Karpas-422 (cell line): ENCODE results near the gene NID1. TPM values are rescaled to one million over a fixed set of nuclear protein-coding genes. Genes with fewer than 3 reads are reported as not detected.

ENCODE experiments used
- DNase-seq: peaks from one replicate; pipeline ENCODE4 v3.0.0-alpha.2; 2015
- H2AFZ ChIP-seq: fragments of 200-600 bp; sonication (generic); 2 replicates; pipeline ENCODE4 v1.6.1; 2014; ENCODE audit warnings: antibody characterized with exemption, low read length, mixed read lengths
- H3K27ac ChIP-seq: fragments of 200-600 bp; sonication (generic); 2 replicates; pipeline ENCODE4 v1.5.1; 2014; ENCODE audit warnings: mild to moderate bottlenecking, low read length, moderate library complexity
- H3K27me3 ChIP-seq: fragments of 200-600 bp; sonication (generic); 2 replicates; pipeline ENCODE4 v1.6.1; 2014; ENCODE audit warnings: low read length, mixed read lengths
- H3K36me3 ChIP-seq: fragments of 200-600 bp; sonication (generic); 2 replicates; pipeline ENCODE4 v1.6.1; 2014; ENCODE audit warnings: low read length, mixed read lengths; ENCODE audit not compliant: insufficient read depth
- H3K4me1 ChIP-seq: fragments of 200-600 bp; sonication (generic); 2 replicates; pipeline ENCODE4 v1.6.1; 2014; ENCODE audit warnings: mild to moderate bottlenecking, low read length, mixed read lengths
- H3K4me2 ChIP-seq: fragments of 200-600 bp; sonication (generic); 2 replicates; pipeline ENCODE4 v1.6.1; 2014; ENCODE audit warnings: low read length, low read depth, mild to moderate bottlenecking; ENCODE audit not compliant: poor library complexity, severe bottlenecking
- H3K4me3 ChIP-seq: fragments of 200-600 bp; sonication (generic); 2 replicates; pipeline ENCODE4 v1.5.1; 2014; ENCODE audit warnings: mild to moderate bottlenecking, antibody characterized with exemption, low read length, mixed read lengths
- H3K79me2 ChIP-seq: fragments of 200-600 bp; sonication (generic); 2 replicates; pipeline ENCODE4 v1.6.1; 2014; ENCODE audit warnings: mild to moderate bottlenecking, low read length, mixed read lengths
- H3K9ac ChIP-seq: fragments of 200-600 bp; sonication (generic); 2 replicates; pipeline ENCODE4 v1.6.0; 2014; ENCODE audit warnings: low read length
- H3K9me2 ChIP-seq: fragments of 200-600 bp; sonication (generic), shearing (Covaris generic); replicated peaks from 2 replicates; pipeline ENCODE4 v1.6.0; 2014; ENCODE audit warnings: mild to moderate bottlenecking, low read length, moderate library complexity; ENCODE audit not compliant: insufficient read depth
- H3K9me3 ChIP-seq: fragments of 300-700, 200-600 bp; sonication (generic); 2 replicates; pipeline ENCODE4 v1.6.1; 2014; ENCODE audit warnings: low read length, mixed read lengths
- H4K20me1 ChIP-seq: fragments of 200-600 bp; sonication (generic); 2 replicates; pipeline ENCODE4 v1.6.1; 2014; ENCODE audit warnings: mild to moderate bottlenecking, antibody characterized with exemption, low read length, low read depth; ENCODE audit not compliant: insufficient read depth
- total RNA-seq: library from RNA; depleted of rRNA; stranded (reverse); fragments of >200 nt; shearing (Covaris generic); gene quantifications from 2 replicates; pipeline ENCODE4 v1.2.3, GENCODE V29; 2014; ENCODE audit warnings: low replicate concordance

The NID1 gene
- total RNA-seq, 1 experiment from 2014 or later, result not detected

DNA sequence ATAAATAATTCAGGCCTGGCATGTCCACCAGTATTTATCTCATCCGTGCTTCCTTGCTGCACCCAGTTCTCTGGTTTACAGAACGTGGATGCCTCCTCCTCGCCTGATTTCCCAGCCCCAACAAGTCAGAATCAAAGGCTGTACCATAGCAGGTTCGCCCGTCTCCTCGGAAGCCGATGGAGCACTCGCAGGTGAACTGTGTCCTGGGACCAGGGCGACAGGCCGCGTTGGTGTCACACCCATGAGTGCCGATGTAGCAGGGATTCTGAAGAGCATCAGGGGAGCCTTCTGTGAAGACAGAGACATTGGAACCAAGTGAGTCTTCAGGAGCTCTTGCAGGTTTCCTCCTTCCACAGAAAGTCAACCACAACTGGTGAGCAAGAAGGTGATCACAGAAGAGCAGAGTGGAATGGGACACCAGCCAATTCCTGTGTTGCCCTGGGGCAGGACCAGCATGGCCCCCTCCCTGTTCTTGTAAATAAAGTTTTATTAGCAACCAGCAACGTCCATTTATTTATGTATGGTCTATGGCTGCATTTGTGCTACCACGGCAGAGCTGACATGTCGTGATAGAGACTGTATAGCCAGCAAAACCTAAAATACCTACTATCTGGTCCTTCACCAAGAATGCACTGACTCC lies 40.8 kb downstream of the NID1 start:
- H3K9ac ChIP-seq, result no peak overlapping the region
- H3K4me3 ChIP-seq, result no peak overlapping the region
- no peaks in the 10 kb centered on the region for H3K9me2 ChIP-seq
- H3K36me3 ChIP-seq, result no peaks in the 10 kb centered on the region
- H3K9me3 ChIP-seq, result no peaks in the 10 kb centered on the region
- H3K79me2 ChIP-seq, result no peaks in the 10 kb centered on the region
- H3K27me3 ChIP-seq, result no peaks in the 10 kb centered on the region
- H2AFZ ChIP-seq, result no peak overlapping the region
- no peaks in the 10 kb centered on the region for H3K4me1 ChIP-seq
- H3K4me2 ChIP-seq, result no peak overlapping the region
- DNase-seq, result no peak
- no peak overlapping the region for H3K27ac ChIP-seq
- no peaks in the 10 kb centered on the region for H4K20me1 ChIP-seq

DNA sequence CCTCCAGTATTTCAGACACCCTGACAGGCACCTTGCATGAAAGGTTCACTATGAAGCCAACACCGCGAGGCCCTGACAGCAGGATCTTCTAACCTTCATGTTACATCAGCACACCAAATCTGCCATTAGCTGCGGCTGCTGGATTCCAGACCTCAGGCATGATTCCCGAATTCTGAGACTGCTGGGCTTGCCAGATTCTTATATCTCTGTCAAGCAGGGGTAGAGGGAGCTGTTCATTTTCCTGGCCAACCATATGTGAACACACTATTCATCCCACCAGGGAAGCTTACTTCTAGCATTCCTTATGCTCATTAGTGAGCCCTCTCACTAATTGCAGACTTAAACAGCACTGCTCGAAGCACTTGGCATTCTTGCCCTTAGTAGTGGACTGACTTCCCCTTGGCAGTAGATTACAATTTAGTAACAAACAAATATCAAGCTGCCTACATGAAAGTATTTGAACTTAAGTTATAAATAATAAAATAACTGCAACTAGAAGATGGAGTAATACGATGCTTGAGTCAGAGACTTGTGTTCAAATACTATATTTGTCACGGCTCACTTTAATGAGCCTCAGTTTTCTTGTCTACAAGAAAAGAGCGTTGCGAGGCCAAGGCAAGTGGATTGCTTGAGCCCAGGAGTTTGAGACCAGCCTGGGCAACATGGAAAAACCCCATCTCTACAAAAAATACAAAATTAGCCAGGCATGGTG lies 43.3 kb downstream of the NID1 start:
- H2AFZ ChIP-seq, result no peak overlapping the region
- no peaks in the 10 kb centered on the region for H4K20me1 ChIP-seq
- no peaks in the 10 kb centered on the region for H3K36me3 ChIP-seq
- H3K4me1 ChIP-seq, result no peaks in the 10 kb centered on the region
- H3K9me3 ChIP-seq, result no peaks in the 10 kb centered on the region
- H3K9ac ChIP-seq, result no peak overlapping the region
- H3K4me2 ChIP-seq, result no peak overlapping the region
- H3K9me2 ChIP-seq, result no peaks in the 10 kb centered on the region
- no peaks in the 10 kb centered on the region for H3K79me2 ChIP-seq
- no peak overlapping the region for H3K27ac ChIP-seq
- H3K4me3 ChIP-seq, result no peak overlapping the region
- DNase-seq, result no peak
- H3K27me3 ChIP-seq, result no peaks in the 10 kb centered on the region

DNA sequence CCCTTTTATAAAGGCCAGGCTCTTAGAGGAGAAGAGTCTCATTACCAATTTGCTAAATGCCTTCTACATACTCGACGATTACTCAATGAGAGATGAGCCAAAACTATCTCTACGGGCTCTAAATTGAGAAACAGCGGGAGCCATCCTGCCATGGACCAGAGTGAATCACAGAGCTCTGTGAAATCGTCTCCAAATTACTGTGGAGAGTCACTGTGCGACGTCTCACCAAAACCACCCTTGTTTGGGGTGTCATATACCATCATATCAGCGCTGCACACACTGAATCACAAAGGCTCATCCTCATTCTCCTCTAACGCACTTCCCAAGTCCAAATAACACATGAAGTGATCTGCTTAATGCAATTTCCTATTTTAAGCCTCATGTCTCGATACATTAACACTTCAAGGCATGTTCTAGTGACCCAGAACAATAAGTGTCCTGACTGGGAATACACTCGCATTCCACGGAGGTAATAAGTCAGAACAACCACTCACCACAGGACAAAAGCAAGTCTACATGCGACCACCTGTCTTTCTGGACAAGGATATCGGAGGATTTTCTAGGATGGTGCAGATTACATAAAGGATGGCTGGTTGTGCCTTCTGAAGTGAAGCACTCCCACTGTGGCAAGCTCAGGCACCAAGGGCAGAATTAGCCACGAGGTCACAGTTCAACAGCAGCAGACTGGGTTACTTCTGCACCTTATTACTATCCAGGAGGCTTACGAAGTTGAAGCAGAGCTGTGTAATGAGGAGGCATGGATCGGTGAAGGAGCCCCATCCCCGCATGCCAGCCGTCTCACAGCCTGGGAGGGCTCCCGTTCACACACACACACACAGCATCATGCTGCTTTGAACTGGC lies 44.3 kb downstream of the NID1 start:
- no peak for DNase-seq
- H3K79me2 ChIP-seq, result no peaks in the 10 kb centered on the region
- H4K20me1 ChIP-seq, result no peaks in the 10 kb centered on the region
- no peak overlapping the region for H3K4me3 ChIP-seq
- no peak overlapping the region for H3K9ac ChIP-seq
- no peaks in the 10 kb centered on the region for H3K4me1 ChIP-seq
- H2AFZ ChIP-seq, result no peak overlapping the region
- H3K27ac ChIP-seq, result no peak overlapping the region
- no peaks in the 10 kb centered on the region for H3K9me2 ChIP-seq
- no peaks in the 10 kb centered on the region for H3K27me3 ChIP-seq
- no peak overlapping the region for H3K4me2 ChIP-seq
- H3K36me3 ChIP-seq, result no peaks in the 10 kb centered on the region
- no peaks in the 10 kb centered on the region for H3K9me3 ChIP-seq

DNA sequence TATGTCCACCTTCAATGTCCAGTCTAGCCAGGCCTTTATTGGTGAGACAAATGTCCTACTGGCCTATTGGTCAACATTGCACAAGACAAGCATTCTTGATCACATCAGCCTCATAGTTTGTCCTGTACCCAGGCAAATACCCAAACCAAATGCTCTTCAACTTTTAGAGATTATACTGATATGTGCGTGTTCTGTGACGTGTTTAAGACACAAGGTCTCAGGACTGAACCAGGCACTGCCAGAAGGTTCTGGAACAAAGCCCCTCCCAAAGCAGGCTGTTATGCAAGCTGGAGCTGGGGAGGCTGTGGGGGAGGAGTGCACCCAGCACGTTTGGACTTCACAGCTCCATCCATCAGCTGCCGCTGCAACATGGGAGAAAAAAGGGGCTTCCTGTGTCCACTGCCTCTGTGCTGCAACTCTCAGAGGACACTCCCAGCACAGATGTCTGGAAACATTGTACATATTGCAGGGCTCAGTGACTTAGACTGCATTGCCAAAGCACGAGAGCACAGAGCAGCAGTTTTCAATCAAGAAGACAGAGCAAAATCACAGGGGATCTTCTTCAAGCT lies 45.9 kb downstream of the NID1 start:
- Histone ChIP-seq H2AFZ (no peak overlapping the region), H3K4me2 (no peak overlapping the region), H3K4me3 (no peak overlapping the region), H3K27ac (no peak overlapping the region), H3K9me2 (no peaks in the 10 kb centered on the region), H3K9me3 (no peaks in the 10 kb centered on the region), H3K36me3 (no peaks in the 10 kb centered on the region), H3K9ac (no peak overlapping the region), H3K27me3 (no peaks in the 10 kb centered on the region), H3K79me2 (no peaks in the 10 kb centered on the region), H3K4me1 (no peaks in the 10 kb centered on the region), H4K20me1 (no peaks in the 10 kb centered on the region)
- no peak for DNase-seq

DNA sequence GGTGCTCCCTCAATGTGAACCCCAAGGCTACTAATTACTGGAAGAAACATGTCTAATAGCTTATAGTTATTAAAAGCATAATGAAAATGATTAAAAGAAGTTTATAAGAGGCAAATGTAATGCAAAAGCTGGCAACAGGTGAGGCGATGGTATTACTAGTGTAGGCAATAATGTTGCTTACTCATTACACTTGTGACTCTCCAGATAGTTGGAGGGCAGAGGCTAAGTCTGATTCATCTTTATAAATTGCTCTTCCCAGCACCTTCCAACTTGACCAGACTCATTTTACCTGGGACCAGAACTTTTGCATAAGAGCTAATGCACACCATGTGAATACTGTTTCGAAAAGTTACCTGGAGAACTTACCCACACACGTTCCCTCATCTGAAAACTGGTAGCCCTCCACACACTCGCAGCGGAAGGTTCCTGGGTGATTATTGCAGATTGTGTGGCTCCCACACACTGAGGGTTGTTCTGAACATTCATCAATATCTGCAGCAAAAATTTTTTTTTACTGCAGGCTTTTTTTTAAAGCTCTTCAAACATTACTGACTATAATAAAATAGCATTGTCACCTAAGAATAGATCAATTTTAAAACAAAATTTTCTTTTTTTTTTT lies 48.0 kb downstream of the NID1 start:
- Histone ChIP-seq H3K36me3 (no peaks in the 10 kb centered on the region), H3K9ac (no peak overlapping the region), H3K4me3 (no peak overlapping the region), H2AFZ (no peak overlapping the region), H3K4me2 (no peak overlapping the region), H3K9me2 (no peaks in the 10 kb centered on the region), H3K4me1 (no peaks in the 10 kb centered on the region), H3K79me2 (no peaks in the 10 kb centered on the region), H3K27ac (no peak overlapping the region), H3K27me3 (no peaks in the 10 kb centered on the region), H3K9me3 (no peaks in the 10 kb centered on the region), H4K20me1 (no peaks in the 10 kb centered on the region)
- DNase-seq, result no peak

DNA sequence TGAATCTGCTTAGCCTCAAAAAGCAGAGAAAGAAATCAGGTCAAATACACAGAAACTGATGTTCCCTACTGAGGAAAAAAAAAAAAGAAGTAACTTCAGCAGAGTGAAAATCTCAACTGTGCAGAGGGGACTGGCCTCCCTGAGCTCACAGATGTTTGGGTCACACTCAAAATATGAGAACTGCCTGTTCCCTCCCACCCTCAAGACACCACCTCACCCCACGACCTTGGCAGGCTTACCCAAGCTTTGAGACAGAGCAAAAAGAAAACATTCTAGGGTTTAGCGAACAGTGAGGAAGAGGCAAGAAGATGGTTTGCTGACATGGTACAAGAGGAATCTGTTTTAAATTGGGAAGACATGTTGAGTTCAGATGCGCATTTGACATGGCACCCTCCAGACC lies 48.8 kb downstream of the NID1 start:
- Histone ChIP-seq H3K79me2 (no peaks in the 10 kb centered on the region), H3K9me2 (no peaks in the 10 kb centered on the region), H4K20me1 (no peaks in the 10 kb centered on the region), H3K9ac (no peak overlapping the region), H2AFZ (no peak overlapping the region), H3K4me3 (no peak overlapping the region), H3K9me3 (no peaks in the 10 kb centered on the region), H3K27me3 (no peaks in the 10 kb centered on the region), H3K36me3 (no peaks in the 10 kb centered on the region), H3K27ac (no peak overlapping the region), H3K4me2 (no peak overlapping the region), H3K4me1 (no peaks in the 10 kb centered on the region)
- no peak for DNase-seq

DNA sequence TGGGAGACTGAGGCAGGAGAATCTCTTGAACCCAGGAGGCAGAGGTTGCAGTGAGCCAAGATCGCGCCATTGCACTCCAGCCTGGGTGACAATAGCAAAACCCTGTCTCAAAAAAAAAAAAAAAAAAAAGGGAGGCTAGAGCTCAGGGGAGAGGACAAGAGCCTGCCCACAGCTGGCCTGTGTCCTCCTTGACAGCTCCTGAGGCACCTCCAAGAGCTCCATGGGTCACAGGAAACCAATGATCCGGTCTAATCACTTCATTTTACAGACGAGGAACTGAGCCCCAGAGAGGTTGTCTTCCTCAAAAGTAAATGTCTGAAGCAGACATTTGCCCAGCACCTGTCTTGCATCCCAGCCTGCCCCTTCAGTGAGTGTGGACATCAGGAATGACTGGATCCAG lies 49.4 kb downstream of the NID1 start:
- no peak overlapping the region for H2AFZ ChIP-seq
- no peaks in the 10 kb centered on the region for H4K20me1 ChIP-seq
- H3K9me2 ChIP-seq, result no peaks in the 10 kb centered on the region
- no peaks in the 10 kb centered on the region for H3K36me3 ChIP-seq
- H3K9ac ChIP-seq, result no peak overlapping the region
- no peaks in the 10 kb centered on the region for H3K27me3 ChIP-seq
- no peak overlapping the region for H3K4me3 ChIP-seq
- H3K4me1 ChIP-seq, result no peaks in the 10 kb centered on the region
- no peak overlapping the region for H3K4me2 ChIP-seq
- no peak overlapping the region for H3K27ac ChIP-seq
- no peak for DNase-seq
- H3K79me2 ChIP-seq, result no peaks in the 10 kb centered on the region
- H3K9me3 ChIP-seq, result no peaks in the 10 kb centered on the region

DNA sequence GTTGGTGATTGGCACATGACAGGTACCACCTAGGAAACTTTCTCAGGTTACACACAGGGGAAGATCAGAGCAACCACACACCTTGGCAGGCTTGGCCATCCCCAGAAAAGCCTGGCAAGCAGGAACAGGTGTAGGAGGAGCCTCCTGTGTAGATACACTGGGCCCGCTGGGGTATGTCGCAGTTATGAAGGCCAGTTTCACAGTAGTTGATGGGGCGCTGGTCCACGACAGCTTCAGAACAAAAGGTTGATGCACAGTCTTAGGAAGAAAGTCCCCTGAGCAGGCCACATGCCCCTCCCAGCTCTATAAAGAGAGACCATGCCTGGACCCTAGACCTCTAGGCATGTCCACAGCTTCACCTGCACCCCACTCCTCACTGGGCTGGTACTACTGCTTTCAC lies 51.6 kb downstream of the NID1 start:
- no peaks in the 10 kb centered on the region for H3K9me3 ChIP-seq
- H3K4me2 ChIP-seq, result no peak overlapping the region
- no peak overlapping the region for H3K27ac ChIP-seq
- no peak overlapping the region for H3K9ac ChIP-seq
- H3K27me3 ChIP-seq, result no peaks in the 10 kb centered on the region
- H4K20me1 ChIP-seq, result no peaks in the 10 kb centered on the region
- DNase-seq, result no peak
- no peak overlapping the region for H3K4me3 ChIP-seq
- H3K9me2 ChIP-seq, result no peaks in the 10 kb centered on the region
- no peak overlapping the region for H2AFZ ChIP-seq
- no peaks in the 10 kb centered on the region for H3K4me1 ChIP-seq
- H3K36me3 ChIP-seq, result no peaks in the 10 kb centered on the region
- no peaks in the 10 kb centered on the region for H3K79me2 ChIP-seq
